Upper lobe of left lung (tissue), 4 donors: ENCODE data around the gene PLXND1.

Source experiments
- CTCF ChIP-seq, 6 experiments: fragments of 450-650 bp in 4 of 6; fragments of 200-600 bp in 2 of 6; sonication (generic) in 2 of 6; IDR thresholded peaks; one replicate each; pipeline ENCODE4 v1.5.1; 2016 to 2019; ENCODE audit warnings: antibody characterized with exemption in 6 of 6
- POLR2A ChIP-seq, 4 donors: fragments of 450-650 bp; IDR thresholded peaks; one replicate each; pipeline ENCODE4 v1.5.1; 2016 to 2017; ENCODE audit warnings: antibody characterized with exemption in 4 of 4, mild to moderate bottlenecking in 2 of 4

GRCh38 chr3:129557548-129557894 lies 49.0 kb downstream of the PLXND1 start:
- TF ChIP-seq CTCF (IDR thresholded peaks at IDR 0.05) (no peak), POLR2A (IDR thresholded peaks at IDR 0.05) (no peak)
